H1 (cell line): ENCODE measurements around the gene LSM5. TPM values are rescaled to one million over a fixed set of nuclear protein-coding genes. Genes with fewer than 3 reads are reported as not detected.
"Not testable (repeated sequence)": the region's sequence is repeated elsewhere in the genome, so short reads cannot be mapped to it uniquely, and the experiment has no call there.

Source experiments
- CTCF ChIA-PET: fragments of 300-600 bp; sonication (Branson Sonifier 250); formaldehyde crosslinking; loops from one replicate; lab custom pipeline; 2021; ENCODE audit not compliant: partially characterized antibody; lab: Charles Lee
- POLR2A ChIA-PET: fragments of 300-600 bp; sonication (Branson Sonifier 250); formaldehyde crosslinking; loops from one replicate; lab custom pipeline; 2021; ENCODE audit warnings: inconsistent platforms; ENCODE audit not compliant: partially characterized antibody; lab: Charles Lee
- DNase-seq, 2 experiments: peaks; one replicate each; pipeline versions ENCODE4 v3.0.0 to v3.0.0-alpha.2; 2010 to 2022; ENCODE audit warnings: low spot score in 2 of 2, low read depth in 1 of 2, mixed read lengths in 1 of 2
- FAIRE-seq: peaks from 2 replicates; lab custom pipeline; 2011; peaks lifted over from hg19 to GRCh38; lab: Jason Lieb, UNC
- H2AFZ ChIP-seq: 2 replicates; pipeline ENCODE4 v1.8.1; 2012; ENCODE audit warnings: low read length, inconsistent platforms
- H2AK5ac ChIP-seq: 2 replicates; pipeline ENCODE4 v1.6.1; 2013; ENCODE audit warnings: low read depth, low read length
- H2BK120ac ChIP-seq: replicated peaks from 2 replicates; pipeline ENCODE3; 2013; ENCODE audit warnings: low read depth, low read length, inconsistent platforms
- H2BK12ac ChIP-seq: 2 replicates; pipeline ENCODE4 v1.6.1; 2013; ENCODE audit warnings: low read depth, low read length
- H2BK15ac ChIP-seq: 2 replicates; pipeline ENCODE4 v1.6.1; 2013; ENCODE audit warnings: low read length
- H2BK20ac ChIP-seq: 2 replicates; pipeline ENCODE4 v1.6.1; 2013; ENCODE audit warnings: low read length
- H2BK5ac ChIP-seq: 2 replicates; pipeline ENCODE4 v1.6.1; 2013; ENCODE audit warnings: low read depth, low read length
- H3K14ac ChIP-seq: 2 replicates; pipeline ENCODE4 v1.6.1; 2013; ENCODE audit warnings: inconsistent platforms; ENCODE audit not compliant: insufficient read length
- H3K18ac ChIP-seq: 2 replicates; pipeline ENCODE4 v1.6.1; 2013; ENCODE audit warnings: low read length; ENCODE audit errors: extremely low read depth
- H3K23ac ChIP-seq: 2 replicates; pipeline ENCODE4 v1.6.1; 2013; ENCODE audit warnings: inconsistent platforms; ENCODE audit not compliant: insufficient read length
- H3K23me2 ChIP-seq: 2 replicates; pipeline ENCODE4 v1.6.1; 2013; ENCODE audit warnings: low read depth, low read length
- H3K27ac ChIP-seq: 2 replicates; pipeline ENCODE4 v1.6.1; 2011; ENCODE audit warnings: low read depth, low read length, inconsistent platforms
- H3K27me3 ChIP-seq, 4 experiments: replicated peaks in 1 of 4; 1 replicate in 1 of 4; 2 replicates in 3 of 4; pipeline versions ENCODE4 v1.6.1 to v1.8.1; 2011 to 2013; ENCODE audit warnings: low read length in 3 of 4, mild to moderate bottlenecking in 3 of 4, inconsistent platforms in 2 of 4, mixed read lengths in 2 of 4, moderate library complexity in 1 of 4; ENCODE audit not compliant: control insufficient read depth in 3 of 4, insufficient read depth in 3 of 4; ENCODE audit errors: extremely low read depth in 1 of 4
- H3K36me3 ChIP-seq, 4 experiments: 2 replicates each; pipeline versions ENCODE4 v1.6.1 to v1.8.1; 2011 to 2013; ENCODE audit warnings: mild to moderate bottlenecking in 4 of 4, low read length in 3 of 4, moderate library complexity in 2 of 4, control low read depth in 1 of 4, inconsistent platforms in 1 of 4; ENCODE audit not compliant: insufficient read depth in 4 of 4, control insufficient read depth in 2 of 4
- H3K4ac ChIP-seq: replicated peaks from 2 replicates; pipeline ENCODE3; 2013; ENCODE audit warnings: low read length, low read depth, mixed read lengths, inconsistent platforms; ENCODE audit not compliant: insufficient read length
- H3K4me1 ChIP-seq, 4 experiments: replicated peaks in 1 of 4; 1 replicate in 1 of 4; 2 replicates in 3 of 4; pipeline versions ENCODE4 v1.6.1 to v1.8.1; 2011 to 2013; ENCODE audit warnings: low read length in 3 of 4, inconsistent platforms in 2 of 4, mixed read lengths in 1 of 4; ENCODE audit not compliant: insufficient read depth in 4 of 4, control insufficient read depth in 3 of 4
- H3K4me2 ChIP-seq, 2 experiments: 2 replicates each; pipeline versions ENCODE4 v1.6.1 to v1.8.1; 2011 to 2013; ENCODE audit warnings: low read depth in 2 of 2, low read length in 2 of 2, control low read depth in 1 of 2, inconsistent platforms in 1 of 2, mild to moderate bottlenecking in 1 of 2; ENCODE audit not compliant: insufficient read depth in 1 of 2
- H3K4me3 ChIP-seq, 4 experiments: fragments of 200-600, 300-600 bp in 1 of 4; sonication (generic), shearing (Covaris generic), sonication (Bioruptor Twin) in 1 of 4; 2 replicates each; pipeline versions ENCODE4 v1.5.1 to v1.8.1; 2011 to 2016; ENCODE audit warnings: low read length in 4 of 4, low read depth in 3 of 4, control low read depth in 2 of 4, inconsistent platforms in 2 of 4, mild to moderate bottlenecking in 2 of 4, mixed read lengths in 1 of 4, moderate library complexity in 1 of 4; ENCODE audit not compliant: insufficient read depth in 2 of 4; ENCODE audit errors: extremely low read depth in 1 of 4
- H3K56ac ChIP-seq: replicated peaks from 2 replicates; pipeline ENCODE3; 2013; ENCODE audit warnings: low read depth, mild to moderate bottlenecking, mixed read lengths, low read length, inconsistent platforms; ENCODE audit not compliant: insufficient read length
- H3K79me1 ChIP-seq: 2 replicates; pipeline ENCODE4 v1.6.1; 2013; ENCODE audit warnings: low read depth, low read length, control low read depth
- H3K79me2 ChIP-seq, 2 experiments: 2 replicates each; pipeline versions ENCODE4 v1.6.1 to v1.8.1; 2012 to 2013; ENCODE audit warnings: low read length in 2 of 2, mild to moderate bottlenecking in 2 of 2, inconsistent platforms in 1 of 2; ENCODE audit not compliant: insufficient read depth in 2 of 2, control insufficient read depth in 1 of 2
- H3K9ac ChIP-seq, 4 experiments: replicated peaks in 1 of 4; 1 replicate in 1 of 4; 2 replicates in 3 of 4; pipeline versions ENCODE4 v1.6.1 to v1.8.1; 2011 to 2013; ENCODE audit warnings: low read depth in 3 of 4, low read length in 3 of 4, control low read depth in 2 of 4, mild to moderate bottlenecking in 2 of 4, moderate library complexity in 2 of 4, inconsistent platforms in 1 of 4; ENCODE audit errors: extremely low read depth in 1 of 4
- H3K9me3 ChIP-seq, 2 experiments: 2 replicates each; pipeline versions ENCODE4 v1.6.1 to v1.8.1; 2012 to 2013; ENCODE audit warnings: mild to moderate bottlenecking in 2 of 2, moderate library complexity in 2 of 2, control low read depth in 1 of 2, inconsistent platforms in 1 of 2, low read depth in 1 of 2, low read length in 1 of 2, mixed read lengths in 1 of 2; ENCODE audit not compliant: insufficient read depth in 2 of 2
- H4K20me1 ChIP-seq, 2 experiments: replicated peaks in 1 of 2; 2 replicates each; pipeline versions ENCODE3 to v1.8.1; 2011 to 2013; ENCODE audit warnings: inconsistent platforms in 2 of 2, low read length in 2 of 2, mild to moderate bottlenecking in 1 of 2; ENCODE audit not compliant: insufficient read depth in 2 of 2, control insufficient read depth in 1 of 2
- H4K5ac ChIP-seq: 2 replicates; pipeline ENCODE4 v1.6.1; 2013; ENCODE audit warnings: low read length, low read depth, mixed read lengths, inconsistent platforms; ENCODE audit not compliant: insufficient read length
- H4K8ac ChIP-seq: 2 replicates; pipeline ENCODE4 v1.8.0; 2013; ENCODE audit warnings: mild to moderate bottlenecking, moderate library complexity, low read length, inconsistent platforms; ENCODE audit not compliant: insufficient read depth; ENCODE audit errors: extremely low read depth
- H4K91ac ChIP-seq: replicated peaks from 2 replicates; pipeline ENCODE3; 2013; ENCODE audit warnings: low read length, mixed read lengths, inconsistent platforms; ENCODE audit not compliant: insufficient read length
- WGBS, 2 experiments: shearing (Covaris generic) in 1 of 2; methylation state at CpG; one replicate each; pipeline versions ENCODE4 v1.1.6 to v1.1.7; 2013 to 2015; ENCODE audit warnings: low lambda C conversion rate in 2 of 2, mixed read lengths in 2 of 2, inconsistent platforms in 1 of 2, low coverage in 1 of 2, missing lambda C conversion rate in 1 of 2; ENCODE audit not compliant: insufficient replicate concordance in 2 of 2, insufficient coverage in 1 of 2, insufficient read length in 1 of 2; ENCODE audit errors: extremely low coverage in 1 of 2, missing lambda C conversion rate in 1 of 2; 5-methylcytosine and 5-hydroxymethylcytosine counted together
- polyA plus RNA-seq, 7 experiments: library from polyadenylated mRNA; depleted of rRNA in 3 of 7; stranded (reverse) in 5 of 7; unstranded in 2 of 7; fragments of >200 nt in 5 of 7; fragments of 200-250 nt in 2 of 7; gene quantifications; 1 replicate in 5 of 7; 2 replicates in 1 of 7; 4 replicates in 1 of 7; pipeline versions ENCODE4 v1.2.1 to v1.2.3, GENCODE V29; 2011 to 2013; ENCODE audit warnings: missing spikeins in 2 of 7, mixed read lengths in 2 of 7
- total RNA-seq: library from RNA; stranded (reverse); fragmentation: NEBNext Ultra II Directional; extraction: Animal tissue kit (Norgen Biotek cat#: 25700); gene quantifications from 2 replicates; pipeline ENCODE4 v1.2.1, GENCODE V29; 2021

LSM5 gene
- total and polyA plus RNA-seq, 2 of the 8 experiments (the other 6 are each of a cell fraction or from before 2014, with no cell fraction given): 58.9 to 103 TPM

- peak in 1 of 2 experiments; percentile 51 for DNase-seq
- H2AK5ac ChIP-seq, H4K8ac ChIP-seq, CTCF ChIA-PET, H3K9ac ChIP-seq, H3K79me1 ChIP-seq, H3K56ac ChIP-seq, H4K20me1 ChIP-seq, H2BK20ac ChIP-seq, H4K5ac ChIP-seq, H2BK12ac ChIP-seq, H3K14ac ChIP-seq, H3K18ac ChIP-seq, H3K23ac ChIP-seq, H2BK5ac ChIP-seq, H3K23me2 ChIP-seq, H2BK120ac ChIP-seq, FAIRE-seq, H3K4ac ChIP-seq, H4K91ac ChIP-seq, H2AFZ ChIP-seq, H3K9me3 ChIP-seq, H3K27me3 ChIP-seq, H3K36me3 ChIP-seq, H3K27ac ChIP-seq, H3K79me2 ChIP-seq, H3K4me1 ChIP-seq, H2BK15ac ChIP-seq: not testable (repeated sequence)
- H3K4me2 ChIP-seq: peak overlapping the region in 1 of 2 experiments; percentile 31; a peak in 1 of 4 replicates
- H3K4me3 ChIP-seq: peak overlapping the region in 2 of 4 experiments; percentile 23 to 41; a peak in 2 of 8 replicates
- POLR2A ChIA-PET: interaction anchor here (1.0 kb wide), 1 partner anchor 30 kb away, joined by 4 read pairs; the partner anchor contains the start of gene AVL9
- WGBS, 2 experiments: 54% methylated on average over 6 of the region's 30 CpGs; no CpG with 5 or more reads in 1 of the 2 experiments
These were observed 25.4 kb downstream of the LSM5 start for GRCh38 chr7:32464641-32465416.
